DND-41 (cell line): Measurements from ENCODE around the gene KAZN.

Experiments used
- ATAC-seq: fragments of 200-7000 bp; cut with Tn5 transposase; 3 replicates; pipeline ENCODE4 v1.9.1; 2021; ENCODE audit warnings: low read depth; ENCODE audit not compliant: insufficient read depth
- DNase-seq: peaks from one replicate; pipeline ENCODE4 v3.0.0-alpha.2; 2020
- H2AFZ ChIP-seq: 2 replicates; pipeline ENCODE4 v1.6.0; 2012; ENCODE audit warnings: low read depth, low read length
- H3K27ac ChIP-seq: 2 replicates; pipeline ENCODE4 v1.5.1; 2012; ENCODE audit warnings: low read length, inconsistent platforms
- H3K27me3 ChIP-seq: fragments of 200-600 bp; sonication (generic); 2 replicates; pipeline ENCODE4 v1.6.0; 2012; ENCODE audit warnings: low read length, mild to moderate bottlenecking, inconsistent platforms; ENCODE audit not compliant: insufficient read depth, poor library complexity
- H3K36me3 ChIP-seq: 2 replicates; pipeline ENCODE4 v1.5.1; 2012; ENCODE audit warnings: low read length, inconsistent platforms; ENCODE audit not compliant: insufficient read depth
- H3K4me1 ChIP-seq: 2 replicates; pipeline ENCODE4 v1.5.1; 2012; ENCODE audit warnings: mild to moderate bottlenecking, low read length; ENCODE audit not compliant: insufficient read depth
- H3K4me2 ChIP-seq: 2 replicates; pipeline ENCODE4 v1.6.0; 2012; ENCODE audit warnings: mild to moderate bottlenecking, moderate library complexity, low read length, inconsistent platforms; ENCODE audit not compliant: insufficient read depth
- H3K4me3 ChIP-seq, 2 experiments: fragments of 200-600 bp in 1 of 2; shearing (Covaris generic) in 1 of 2; 2 replicates each; pipeline ENCODE4 v1.5.1; 2012 to 2016; ENCODE audit warnings: inconsistent platforms in 2 of 2, low read length in 2 of 2, mild to moderate bottlenecking in 2 of 2, low read depth in 1 of 2, moderate library complexity in 1 of 2
- H3K79me2 ChIP-seq: 2 replicates; pipeline ENCODE4 v1.6.0; 2012; ENCODE audit warnings: low read length, inconsistent platforms; ENCODE audit not compliant: insufficient read depth
- H3K9ac ChIP-seq: 2 replicates; pipeline ENCODE4 v1.6.0; 2012; ENCODE audit warnings: low read depth, mild to moderate bottlenecking, inconsistent platforms, low read length, moderate library complexity
- H3K9me3 ChIP-seq: 2 replicates; pipeline ENCODE4 v1.5.1; 2012; ENCODE audit warnings: low read length, moderate library complexity, mild to moderate bottlenecking, inconsistent platforms; ENCODE audit not compliant: insufficient read depth, severe bottlenecking
- H4K20me1 ChIP-seq: 2 replicates; pipeline ENCODE4 v1.6.0; 2012; ENCODE audit warnings: low read length; ENCODE audit not compliant: insufficient read depth
- EZH2 ChIP-seq: IDR thresholded peaks from 3 replicates; pipeline ENCODE4 v1.6.1; 2012; ENCODE audit warnings: borderline replicate concordance, low read depth, mild to moderate bottlenecking, moderate library complexity, low read length, inconsistent platforms; ENCODE audit not compliant: severe bottlenecking
- TF ChIP-seq, protein P1 (sequence below): IDR thresholded peaks from 2 replicates; pipeline ENCODE4 v1.5.1; 2012; ENCODE audit warnings: borderline replicate concordance, low read length, moderate library complexity, mild to moderate bottlenecking; ENCODE audit not compliant: poor library complexity, severe bottlenecking; ENCODE audit errors: extremely low read depth

Gene KAZN

DNA sequence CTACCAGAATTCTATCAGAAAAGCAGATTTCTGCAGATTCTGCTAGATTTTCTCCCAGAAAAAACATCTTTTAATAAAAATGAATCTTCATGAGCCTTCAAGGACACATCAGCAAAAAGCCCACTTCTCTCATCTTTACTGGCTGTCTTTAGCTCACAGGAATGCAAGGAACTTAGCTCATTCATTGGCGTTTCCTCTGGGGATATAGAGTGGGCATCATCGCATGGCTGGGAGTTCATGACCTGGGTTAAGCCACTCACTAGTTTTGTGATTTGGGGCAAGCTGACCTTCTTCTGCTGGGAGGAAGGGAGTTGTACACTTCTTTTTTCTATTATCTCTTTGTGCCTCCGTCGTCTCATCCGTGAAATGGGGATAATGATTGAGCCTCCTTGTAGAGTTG is 149.7 kb downstream of the KAZN start:
- H3K27me3 ChIP-seq, result no peaks in the 10 kb centered on the region
- H2AFZ ChIP-seq, result no peak overlapping the region
- ATAC-seq (no peak), DNase-seq (no peak)
- no peaks in the 10 kb centered on the region for H3K9me3 ChIP-seq
- H4K20me1 ChIP-seq, result no peaks in the 10 kb centered on the region
- no peak overlapping the region for H3K4me2 ChIP-seq
- no peaks in the 10 kb centered on the region for H3K4me1 ChIP-seq
- no peak for TF ChIP-seq EZH2
- TF ChIP-seq, protein P1, sequence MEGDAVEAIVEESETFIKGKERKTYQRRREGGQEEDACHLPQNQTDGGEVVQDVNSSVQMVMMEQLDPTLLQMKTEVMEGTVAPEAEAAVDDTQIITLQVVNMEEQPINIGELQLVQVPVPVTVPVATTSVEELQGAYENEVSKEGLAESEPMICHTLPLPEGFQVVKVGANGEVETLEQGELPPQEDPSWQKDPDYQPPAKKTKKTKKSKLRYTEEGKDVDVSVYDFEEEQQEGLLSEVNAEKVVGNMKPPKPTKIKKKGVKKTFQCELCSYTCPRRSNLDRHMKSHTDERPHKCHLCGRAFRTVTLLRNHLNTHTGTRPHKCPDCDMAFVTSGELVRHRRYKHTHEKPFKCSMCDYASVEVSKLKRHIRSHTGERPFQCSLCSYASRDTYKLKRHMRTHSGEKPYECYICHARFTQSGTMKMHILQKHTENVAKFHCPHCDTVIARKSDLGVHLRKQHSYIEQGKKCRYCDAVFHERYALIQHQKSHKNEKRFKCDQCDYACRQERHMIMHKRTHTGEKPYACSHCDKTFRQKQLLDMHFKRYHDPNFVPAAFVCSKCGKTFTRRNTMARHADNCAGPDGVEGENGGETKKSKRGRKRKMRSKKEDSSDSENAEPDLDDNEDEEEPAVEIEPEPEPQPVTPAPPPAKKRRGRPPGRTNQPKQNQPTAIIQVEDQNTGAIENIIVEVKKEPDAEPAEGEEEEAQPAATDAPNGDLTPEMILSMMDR, result no peak
- H3K79me2 ChIP-seq, result no peaks in the 10 kb centered on the region
- H3K4me3 ChIP-seq, result no peak overlapping the region
- no peaks in the 10 kb centered on the region for H3K36me3 ChIP-seq
- no peak overlapping the region for H3K9ac ChIP-seq
- no peak overlapping the region for H3K27ac ChIP-seq

DNA sequence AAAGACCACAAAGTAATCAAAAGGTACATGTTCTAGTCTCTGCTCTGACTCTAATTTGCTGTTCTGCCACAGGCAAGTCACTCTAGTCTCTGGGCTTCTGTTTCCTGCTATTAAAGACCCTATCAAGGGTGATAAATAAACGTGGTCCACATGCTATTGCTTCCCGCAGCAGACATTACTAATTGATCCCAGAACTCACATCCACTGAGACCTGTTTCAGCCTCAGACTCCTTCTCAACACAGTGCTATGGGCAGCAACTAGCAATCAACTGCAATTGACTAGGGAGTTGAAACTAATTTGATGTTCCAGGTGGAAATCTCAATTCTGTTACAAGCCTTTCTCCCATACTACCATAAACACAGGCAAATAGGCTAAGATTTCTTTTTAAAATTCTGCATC is 150.5 kb downstream of the KAZN start:
- ATAC-seq, result no peak
- H3K9me3 ChIP-seq, result no peaks in the 10 kb centered on the region

DNA sequence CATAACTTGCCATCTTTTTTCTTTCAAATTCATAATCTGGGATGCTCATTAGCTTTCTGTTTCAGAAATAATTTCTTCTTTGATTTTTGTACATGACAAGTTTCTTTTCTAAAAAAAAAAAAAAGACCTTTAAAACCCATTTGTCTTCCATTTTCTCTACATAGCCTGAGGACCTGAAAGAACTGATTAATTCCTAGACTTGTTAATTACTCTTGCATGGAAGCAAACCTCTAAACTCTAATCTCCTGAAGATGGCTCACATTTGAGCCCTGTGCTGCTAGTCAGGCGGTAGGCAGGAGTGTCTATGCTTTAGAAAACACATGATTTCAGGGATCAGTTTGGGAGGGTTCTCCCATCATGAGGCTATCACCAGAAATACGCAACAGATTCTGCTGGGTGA is 152.0 kb downstream of the KAZN start:
- no peak overlapping the region for H2AFZ ChIP-seq
- ATAC-seq, result no peak
- H3K27ac ChIP-seq, result no peak overlapping the region
- TF ChIP-seq EZH2, result no peak
- TF ChIP-seq, protein P1, result no peak
- no peaks in the 10 kb centered on the region for H4K20me1 ChIP-seq
- H3K4me2 ChIP-seq, result no peak overlapping the region
- no peaks in the 10 kb centered on the region for H3K36me3 ChIP-seq
- H3K4me1 ChIP-seq, result no peaks in the 10 kb centered on the region
- H3K4me3 ChIP-seq, result no peak overlapping the region
- no peaks in the 10 kb centered on the region for H3K27me3 ChIP-seq
- no peaks in the 10 kb centered on the region for H3K79me2 ChIP-seq
- no peak for DNase-seq
- H3K9me3 ChIP-seq, result no peaks in the 10 kb centered on the region
- no peak overlapping the region for H3K9ac ChIP-seq

More for the DNA sequence above, 150.5 kb downstream of the KAZN start:
- Histone ChIP-seq H3K36me3 (no peaks in the 10 kb centered on the region), H3K4me1 (no peaks in the 10 kb centered on the region), H3K27ac (no peak overlapping the region), H3K4me2 (no peak overlapping the region), H3K9ac (no peak overlapping the region), H3K27me3 (no peaks in the 10 kb centered on the region), H2AFZ (no peak overlapping the region), H3K4me3 (no peak overlapping the region), H4K20me1 (no peaks in the 10 kb centered on the region), H3K79me2 (no peaks in the 10 kb centered on the region)
- TF ChIP-seq, protein P1, result no peak
- no peak for TF ChIP-seq EZH2
- no peak for DNase-seq

DNA sequence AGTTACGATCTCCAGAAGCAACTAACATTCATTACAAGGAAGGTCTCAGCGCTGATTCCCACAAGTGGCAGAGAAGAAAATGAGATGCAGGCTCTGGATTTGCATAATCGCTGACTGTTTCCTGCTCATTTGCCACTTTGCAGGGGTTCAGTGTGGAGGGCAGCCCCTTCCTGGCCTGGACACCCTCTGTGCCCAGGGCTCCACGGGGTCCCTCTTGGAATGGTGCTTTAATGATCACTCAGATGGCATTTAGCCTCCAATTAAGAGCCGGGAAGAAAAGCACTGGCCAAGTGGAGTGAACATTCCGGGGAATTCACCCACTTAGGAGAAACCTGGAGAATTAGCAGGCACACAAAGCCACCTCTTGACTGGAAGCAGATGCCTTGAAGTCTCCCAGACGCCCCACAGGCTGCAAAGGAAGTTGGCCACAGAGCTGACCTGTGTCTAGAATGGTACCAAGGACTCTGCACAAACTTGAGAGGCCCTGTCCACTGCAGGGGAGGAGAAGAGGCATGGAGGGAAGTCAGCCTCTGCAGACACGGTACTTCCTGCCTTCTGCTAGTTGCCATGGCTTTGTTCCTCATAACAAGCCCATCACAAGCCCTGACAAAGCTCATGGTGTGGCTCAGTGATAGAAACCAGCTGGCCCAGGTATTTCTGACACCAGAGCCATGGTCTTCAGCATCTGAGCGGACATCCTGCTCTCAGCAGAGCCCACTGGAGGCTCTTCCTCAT is 157.2 kb downstream of the KAZN start:
- Histone ChIP-seq H3K27ac (no peak overlapping the region), H3K79me2 (no peaks in the 10 kb centered on the region), H2AFZ (no peak overlapping the region), H4K20me1 (no peaks in the 10 kb centered on the region), H3K9me3 (no peaks in the 10 kb centered on the region), H3K9ac (no peak overlapping the region), H3K4me3 (no peak overlapping the region), H3K36me3 (no peaks in the 10 kb centered on the region), H3K27me3 (no peaks in the 10 kb centered on the region), H3K4me1 (no peaks in the 10 kb centered on the region), H3K4me2 (no peak overlapping the region)
- no peak for TF ChIP-seq EZH2
- TF ChIP-seq, protein P1, result no peak
- DNase-seq, result no peak
- no peak for ATAC-seq
